GM12874 (cell line): Measurements from ENCODE around the gene HAVCR2.

Experiments
- CTCF ChIP-seq: IDR thresholded peaks from 2 replicates; pipeline ENCODE4 v1.5.1; 2011; ENCODE audit warnings: low read depth, mild to moderate bottlenecking, control low read depth, low read length, moderate library complexity; ENCODE audit not compliant: insufficient read depth

The HAVCR2 gene

GRCh38 chr5:157066080-157066479, 42.8 kb downstream of the HAVCR2 start:
- no peak for TF ChIP-seq CTCF

GRCh38 chr5:157063776-157064430, 44.9 kb downstream of the HAVCR2 start:
- TF ChIP-seq CTCF, result no peak

DNA sequence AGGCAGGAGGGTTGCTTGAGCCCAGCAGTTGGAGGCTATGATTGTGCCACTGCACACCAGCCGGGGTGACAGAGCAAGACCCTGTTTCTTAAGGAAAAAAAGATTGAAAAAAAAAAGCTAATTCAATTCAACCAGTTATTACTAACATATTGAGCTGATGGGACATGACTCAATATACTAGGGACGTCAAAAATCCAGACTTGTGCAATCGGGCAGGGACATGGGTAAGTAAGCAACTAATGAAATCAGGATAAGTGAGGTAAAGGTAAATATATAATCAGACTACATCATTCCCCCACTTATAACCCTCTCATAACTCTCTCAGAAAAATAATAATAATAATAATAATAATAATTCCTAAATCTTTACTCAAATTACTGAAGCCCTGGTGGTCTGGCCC, 49.0 kb downstream of the HAVCR2 start:
- no peak for TF ChIP-seq CTCF

GRCh38 chr5:157059093-157059539, 49.7 kb downstream of the HAVCR2 start, which contains the start of gene HAVCR1:
HAVCR1 (minus strand) TSS chr5:157059116; CDS start chr5:157057943, 1,173 bp downstream.
- no peak for TF ChIP-seq CTCF

- no peak for TF ChIP-seq CTCF
Observed at GRCh38 chr5:157057459-157058370, 51.1 kb downstream of the HAVCR2 start.

DNA sequence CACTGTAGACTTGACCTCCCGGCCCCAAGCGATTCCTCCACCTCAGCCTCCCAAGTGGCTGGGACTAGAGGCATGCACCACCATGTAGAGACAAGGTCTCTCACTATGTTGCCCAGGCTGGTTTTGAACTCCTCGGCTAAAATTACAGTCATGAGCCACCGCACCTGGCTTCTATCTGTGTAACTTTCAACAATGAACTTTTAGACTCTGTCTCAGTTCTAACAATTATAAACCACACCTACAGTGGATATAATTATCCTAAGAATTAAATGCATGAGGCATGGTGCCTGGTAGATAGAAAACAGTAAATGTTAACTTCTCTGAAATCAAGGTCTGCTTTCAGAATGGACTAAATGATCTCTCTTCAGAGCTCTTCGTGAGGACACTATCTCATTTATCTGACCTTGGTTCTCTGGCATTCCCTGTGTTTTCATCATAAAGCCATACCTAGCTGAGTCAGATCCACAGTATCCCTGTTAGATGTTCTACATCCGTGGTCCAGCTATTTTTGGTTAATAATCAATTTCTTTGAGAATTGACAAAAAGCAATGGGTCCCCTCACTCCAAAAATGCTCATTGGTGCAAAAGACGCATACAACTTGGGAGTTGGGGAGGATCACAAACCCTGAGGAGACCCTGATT, 57.1 kb downstream of the HAVCR2 start:
- no peak for TF ChIP-seq CTCF

- TF ChIP-seq CTCF, result no peak
Observed at GRCh38 chr5:157050050-157050449, 58.8 kb downstream of the HAVCR2 start.
